ENCODE measurements around the gene TREX2. TPM values are rescaled to one million over a fixed set of nuclear protein-coding genes. Genes with fewer than 3 reads are reported as not detected.
A peak's percentile ranks its signal among the peaks of the same experiment; 100 is the strongest.

TREX2 gene
- polyA plus RNA-seq, 1 of the 3 experiments (the other 2 are of a cell fraction), result 0.76 TPM

DNA sequence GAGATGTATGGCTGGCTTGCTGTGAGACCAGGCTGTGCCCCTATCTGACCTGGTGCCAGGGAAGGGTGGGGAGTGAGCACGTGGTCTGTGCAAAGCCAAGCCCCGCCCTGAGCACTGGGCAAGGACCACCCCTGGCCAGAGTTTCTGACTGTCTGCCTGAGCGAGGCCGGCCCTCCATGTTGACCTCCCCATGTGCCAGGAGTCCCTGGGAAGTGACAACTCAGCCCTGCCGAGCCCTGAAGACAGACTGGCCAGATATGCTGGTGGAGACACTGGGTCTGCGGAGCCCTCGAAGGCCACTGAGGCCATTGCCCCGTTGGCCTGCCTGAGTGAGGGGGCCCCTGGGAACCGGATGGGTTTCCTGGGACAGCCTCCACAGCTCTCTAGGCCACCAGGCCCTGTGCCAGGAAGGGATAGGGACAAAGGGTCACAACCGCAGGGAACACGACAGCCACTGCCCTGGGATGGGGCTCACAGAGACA lies 41.8 kb upstream of the TREX2 start:
- Histone ChIP-seq H4K20me1 (ENCODE audit: insufficient read depth) (no peaks in the 10 kb centered on the region), H2AFZ (ENCODE audit: low read depth) (no peak overlapping the region), H3K4me1 (ENCODE audit: control insufficient read depth in 1 of 2, insufficient read depth in 2 of 2, low read depth in 1 of 2, low read length in 1 of 2) (peaks cover 8 to 69% of the 10 kb centered on the region in 2 experiments; a peak in 2 of 4 replicates), H3K4me2 (no peak overlapping the region), H3K9ac (no peak overlapping the region), H3K9me3 (no peaks in the 10 kb centered on the region), H3K4me3 (ENCODE audit: low read depth in 2 of 2, low read length in 1 of 2) (no peak overlapping the region), H3K27me3 (ENCODE audit: insufficient read depth) (no peaks in the 10 kb centered on the region), H3K9me2 (no peaks in the 10 kb centered on the region), H3F3A (replicated peaks; ENCODE audit: insufficient read depth) (no peaks in the 10 kb centered on the region), H3K27ac (ENCODE audit: low read depth in 2 of 2, low read length in 1 of 2) (peak overlapping the region in 1 of 2 experiments; percentile 44; a peak in 2 of 4 replicates), H3K36me3 (replicated peaks in 1 of 2; ENCODE audit: control insufficient read depth in 1 of 2, insufficient read depth in 2 of 2, low read length in 1 of 2) (no peaks in the 10 kb centered on the region), H3K79me2 (ENCODE audit: insufficient read depth) (no peaks in the 10 kb centered on the region)
- WGBS (ENCODE audit: low lambda C conversion rate), result no CpG with 5 or more reads among the region's 11 CpGs
- DNase-seq, result no peak
- no peak for TF ChIP-seq SIN3A (IDR thresholded peaks at IDR 0.05; ENCODE audit: borderline replicate concordance, low read depth, low read length)
- TF ChIP-seq RAD21 (IDR thresholded peaks at IDR 0.05; ENCODE audit: low read length), result no peak
- no peak for TF ChIP-seq JUND (IDR thresholded peaks at IDR 0.05)
- no peak for TF ChIP-seq NRF1 (IDR thresholded peaks at IDR 0.05; ENCODE audit: low read depth, low read length)
- TF ChIP-seq TCF12 (IDR thresholded peaks at IDR 0.05), result no peak
- TF ChIP-seq EZH2phosphoT487 (IDR thresholded peaks at IDR 0.05; ENCODE audit: borderline replicate concordance, low read depth), result no peak
- TF ChIP-seq FOXJ3 (CRISPR knock-in tag; IDR thresholded peaks at IDR 0.05), result no peak
- TF ChIP-seq POLR2AphosphoS5 (IDR thresholded peaks at IDR 0.05; ENCODE audit: low read depth, low read length), result no peak
- no peak for TF ChIP-seq RXRA (IDR thresholded peaks at IDR 0.05; ENCODE audit: borderline replicate concordance, low read depth)
- TF ChIP-seq CHD2 (IDR thresholded peaks at IDR 0.05; ENCODE audit: low read length, partially characterized antibody), result no peak
- TF ChIP-seq, protein P1, sequence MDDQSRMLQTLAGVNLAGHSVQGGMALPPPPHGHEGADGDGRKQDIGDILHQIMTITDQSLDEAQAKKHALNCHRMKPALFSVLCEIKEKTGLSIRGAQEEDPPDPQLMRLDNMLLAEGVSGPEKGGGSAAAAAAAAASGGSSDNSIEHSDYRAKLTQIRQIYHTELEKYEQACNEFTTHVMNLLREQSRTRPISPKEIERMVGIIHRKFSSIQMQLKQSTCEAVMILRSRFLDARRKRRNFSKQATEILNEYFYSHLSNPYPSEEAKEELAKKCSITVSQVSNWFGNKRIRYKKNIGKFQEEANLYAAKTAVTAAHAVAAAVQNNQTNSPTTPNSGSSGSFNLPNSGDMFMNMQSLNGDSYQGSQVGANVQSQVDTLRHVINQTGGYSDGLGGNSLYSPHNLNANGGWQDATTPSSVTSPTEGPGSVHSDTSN (IDR thresholded peaks at IDR 0.05), result no peak
- no peak for TF ChIP-seq MXI1 (IDR thresholded peaks at IDR 0.05; ENCODE audit: low read depth, low read length)
- no peak for TF ChIP-seq RFX5 (IDR thresholded peaks at IDR 0.05; ENCODE audit: low read length)
- no peak for TF ChIP-seq GABPA (IDR thresholded peaks at IDR 0.05; ENCODE audit: low read depth)
- POLR2A ChIA-PET, result no interaction called here
- CTCF ChIA-PET, result interaction anchor here (0.6 to 0.9 kb wide), 2 partner anchors 16 to 20 kb away, joined by 3 to 4 read pairs; no protein-coding TSS in a partner anchor

- no peak for DNase-seq
- no peaks in the 10 kb centered on the region for H4K20me1 ChIP-seq (ENCODE audit: insufficient read depth)
- POLR2A ChIA-PET, result no interaction called here
- H3K27ac ChIP-seq (ENCODE audit: low read depth in 2 of 2, low read length in 1 of 2), result no peak overlapping the region; a peak in 1 of 4 replicates
- CTCF ChIA-PET, result interaction anchor here (1.3 to 2.2 kb wide), 2 partner anchors 9 to 21 kb away, joined by 4 to 7 read pairs; no protein-coding TSS in a partner anchor
- H3K4me3 ChIP-seq (ENCODE audit: low read depth in 2 of 2, low read length in 1 of 2), result no peak overlapping the region
- H3K9me3 ChIP-seq, result no peaks in the 10 kb centered on the region
- H3K9ac ChIP-seq, result no peak overlapping the region
- no peaks in the 10 kb centered on the region for H3K79me2 ChIP-seq (ENCODE audit: insufficient read depth)
- no peaks in the 10 kb centered on the region for H3K36me3 ChIP-seq (replicated peaks in 1 of 2; ENCODE audit: control insufficient read depth in 1 of 2, insufficient read depth in 2 of 2, low read length in 1 of 2)
- no peaks in the 10 kb centered on the region for H3F3A ChIP-seq (replicated peaks; ENCODE audit: insufficient read depth)
- WGBS (ENCODE audit: low lambda C conversion rate), result 65% methylated on average over 5 of the region's 10 CpGs
- no peak overlapping the region for H2AFZ ChIP-seq (ENCODE audit: low read depth)
- no peak overlapping the region for H3K4me2 ChIP-seq
- H3K27me3 ChIP-seq (ENCODE audit: insufficient read depth), result no peaks in the 10 kb centered on the region
- peaks cover 0 to 57% of the 10 kb centered on the region in 2 experiments; a peak in 2 of 4 replicates for H3K4me1 ChIP-seq (ENCODE audit: control insufficient read depth in 1 of 2, insufficient read depth in 2 of 2, low read depth in 1 of 2, low read length in 1 of 2)
- no peaks in the 10 kb centered on the region for H3K9me2 ChIP-seq
- TF ChIP-seq FOSL2 (IDR thresholded peaks at IDR 0.05; ENCODE audit: borderline replicate concordance, low read depth), result no peak
- TF ChIP-seq, protein P1 (IDR thresholded peaks at IDR 0.05), result no peak
- TF ChIP-seq, protein P2, sequence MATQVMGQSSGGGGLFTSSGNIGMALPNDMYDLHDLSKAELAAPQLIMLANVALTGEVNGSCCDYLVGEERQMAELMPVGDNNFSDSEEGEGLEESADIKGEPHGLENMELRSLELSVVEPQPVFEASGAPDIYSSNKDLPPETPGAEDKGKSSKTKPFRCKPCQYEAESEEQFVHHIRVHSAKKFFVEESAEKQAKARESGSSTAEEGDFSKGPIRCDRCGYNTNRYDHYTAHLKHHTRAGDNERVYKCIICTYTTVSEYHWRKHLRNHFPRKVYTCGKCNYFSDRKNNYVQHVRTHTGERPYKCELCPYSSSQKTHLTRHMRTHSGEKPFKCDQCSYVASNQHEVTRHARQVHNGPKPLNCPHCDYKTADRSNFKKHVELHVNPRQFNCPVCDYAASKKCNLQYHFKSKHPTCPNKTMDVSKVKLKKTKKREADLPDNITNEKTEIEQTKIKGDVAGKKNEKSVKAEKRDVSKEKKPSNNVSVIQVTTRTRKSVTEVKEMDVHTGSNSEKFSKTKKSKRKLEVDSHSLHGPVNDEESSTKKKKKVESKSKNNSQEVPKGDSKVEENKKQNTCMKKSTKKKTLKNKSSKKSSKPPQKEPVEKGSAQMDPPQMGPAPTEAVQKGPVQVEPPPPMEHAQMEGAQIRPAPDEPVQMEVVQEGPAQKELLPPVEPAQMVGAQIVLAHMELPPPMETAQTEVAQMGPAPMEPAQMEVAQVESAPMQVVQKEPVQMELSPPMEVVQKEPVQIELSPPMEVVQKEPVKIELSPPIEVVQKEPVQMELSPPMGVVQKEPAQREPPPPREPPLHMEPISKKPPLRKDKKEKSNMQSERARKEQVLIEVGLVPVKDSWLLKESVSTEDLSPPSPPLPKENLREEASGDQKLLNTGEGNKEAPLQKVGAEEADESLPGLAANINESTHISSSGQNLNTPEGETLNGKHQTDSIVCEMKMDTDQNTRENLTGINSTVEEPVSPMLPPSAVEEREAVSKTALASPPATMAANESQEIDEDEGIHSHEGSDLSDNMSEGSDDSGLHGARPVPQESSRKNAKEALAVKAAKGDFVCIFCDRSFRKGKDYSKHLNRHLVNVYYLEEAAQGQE (IDR thresholded peaks at IDR 0.05; ENCODE audit: low read depth, low read length), result no peak
- no peak for TF ChIP-seq ZBTB33 (IDR thresholded peaks at IDR 0.05; ENCODE audit: borderline replicate concordance, low read depth)
- no peak for TF ChIP-seq EZH2phosphoT487 (IDR thresholded peaks at IDR 0.05; ENCODE audit: borderline replicate concordance, low read depth)
- TF ChIP-seq POLR2AphosphoS5 (IDR thresholded peaks at IDR 0.05; ENCODE audit: low read depth, low read length), result no peak
- TF ChIP-seq EP300 (IDR thresholded peaks at IDR 0.05; ENCODE audit: borderline replicate concordance in 1 of 2, low read depth in 1 of 2, low read length in 1 of 2), result no peak
- no peak for TF ChIP-seq TCF12 (IDR thresholded peaks at IDR 0.05)
- no peak for TF ChIP-seq USF1 (IDR thresholded peaks at IDR 0.05; ENCODE audit: borderline replicate concordance, low read depth)
- TF ChIP-seq ELF1 (IDR thresholded peaks at IDR 0.05), result no peak
These were observed 40.3 kb upstream of the TREX2 start for GRCh38 chrX:153486171-153486570.
